ENCODE measurements around the gene H2BK1.

Gene H2BK1

GRCh38 chr7:151249034-151249731 lies 38.9 kb upstream of the H2BK1 start:
- TF ChIP-seq EZH2phosphoT487 (IDR thresholded peaks at IDR 0.05; ENCODE audit: borderline replicate concordance, low read length) (peak; percentile 25; the same call in 1 of the 2 replicates), CTCF (IDR thresholded peaks at IDR 0.05; ENCODE audit: low read depth, low read length, poor library complexity, severe bottlenecking) (no peak)
- no peak overlapping the region for H3K4me3 ChIP-seq (ENCODE audit: low read length)
- no peaks in the 10 kb centered on the region for H3K79me2 ChIP-seq (ENCODE audit: control insufficient read depth, low read length)
- no peaks in the 10 kb centered on the region for H3F3A ChIP-seq (ENCODE audit: control insufficient read depth, insufficient read depth)
- peaks cover 32% of the 10 kb centered on the region for H3K4me1 ChIP-seq (ENCODE audit: control insufficient read depth, low read length)
- no peaks in the 10 kb centered on the region for H3K36me3 ChIP-seq (ENCODE audit: control insufficient read depth, low read length)
- H3K9me3 ChIP-seq (ENCODE audit: control insufficient read depth, insufficient read depth, low read length), result no peaks in the 10 kb centered on the region
- H3K4me2 ChIP-seq (ENCODE audit: low read length), result peak overlapping the region; percentile 55
- no peak overlapping the region for H3K27ac ChIP-seq (ENCODE audit: low read depth, low read length)
- no peaks in the 10 kb centered on the region for H3K9me2 ChIP-seq (replicated peaks; ENCODE audit: control insufficient read depth, low read length)
- H3K27me3 ChIP-seq (ENCODE audit: control insufficient read depth, low read length), result peaks cover 93% of the 10 kb centered on the region
- H4K20me1 ChIP-seq (ENCODE audit: control insufficient read depth, insufficient read depth, low read depth, low read length), result peaks cover 10% of the 10 kb centered on the region; the same call in 1 of the 2 replicates

GRCh38 chr7:151248346-151249033 lies 38.2 kb upstream of the H2BK1 start, which contains the start of gene SMARCD3:
Gene SMARCD3 (minus strand): TSS chr7:151248694. CDS start chr7:151248562, 132 bp downstream.
- H3K4me2 ChIP-seq (ENCODE audit: low read length), result peak within 1 kb of the TSS; percentile 55
- peak within 1 kb of the TSS; percentile 40 for H3K4me3 ChIP-seq (ENCODE audit: low read length)
- no peaks in the 10 kb centered on the region for H3K36me3 ChIP-seq (ENCODE audit: control insufficient read depth, low read length)
- H3K4me1 ChIP-seq (ENCODE audit: control insufficient read depth, low read length), result peaks cover 39% of the 10 kb centered on the region
- TF ChIP-seq CTCF (IDR thresholded peaks at IDR 0.05; ENCODE audit: low read depth, low read length, poor library complexity, severe bottlenecking) (no peak), EZH2phosphoT487 (IDR thresholded peaks at IDR 0.05; ENCODE audit: borderline replicate concordance, low read length) (peak; percentile 93)
- peaks cover 92% of the 10 kb centered on the region for H3K27me3 ChIP-seq (ENCODE audit: control insufficient read depth, low read length)
- no peaks in the 10 kb centered on the region for H3K9me3 ChIP-seq (ENCODE audit: control insufficient read depth, insufficient read depth, low read length)
- H3K9me2 ChIP-seq (replicated peaks; ENCODE audit: control insufficient read depth, low read length), result no peaks in the 10 kb centered on the region
- no peaks in the 10 kb centered on the region for H3F3A ChIP-seq (ENCODE audit: control insufficient read depth, insufficient read depth)
- H3K79me2 ChIP-seq (ENCODE audit: control insufficient read depth, low read length), result no peaks in the 10 kb centered on the region
- no peak within 1 kb of the TSS for H3K27ac ChIP-seq (ENCODE audit: low read depth, low read length)
- peaks cover 10% of the 10 kb centered on the region; the same call in 1 of the 2 replicates for H4K20me1 ChIP-seq (ENCODE audit: control insufficient read depth, insufficient read depth, low read depth, low read length)

GRCh38 chr7:151247611-151248345 lies 37.5 kb upstream of the H2BK1 start:
- Histone ChIP-seq H3K79me2 (ENCODE audit: control insufficient read depth, low read length) (no peaks in the 10 kb centered on the region), H3K27ac (ENCODE audit: low read depth, low read length) (no peak overlapping the region), H3K9me3 (ENCODE audit: control insufficient read depth, insufficient read depth, low read length) (no peaks in the 10 kb centered on the region), H3K4me1 (ENCODE audit: control insufficient read depth, low read length) (peaks cover 45% of the 10 kb centered on the region), H3K36me3 (ENCODE audit: control insufficient read depth, low read length) (no peaks in the 10 kb centered on the region), H3F3A (ENCODE audit: control insufficient read depth, insufficient read depth) (no peaks in the 10 kb centered on the region), H4K20me1 (ENCODE audit: control insufficient read depth, insufficient read depth, low read depth, low read length) (peaks cover 10% of the 10 kb centered on the region; the same call in 1 of the 2 replicates), H3K4me3 (ENCODE audit: low read length) (peak overlapping the region; percentile 40), H3K9me2 (replicated peaks; ENCODE audit: control insufficient read depth, low read length) (no peaks in the 10 kb centered on the region), H3K27me3 (ENCODE audit: control insufficient read depth, low read length) (peaks cover 85% of the 10 kb centered on the region), H3K4me2 (ENCODE audit: low read length) (peak overlapping the region; percentile 55)
- TF ChIP-seq CTCF (IDR thresholded peaks at IDR 0.05; ENCODE audit: low read depth, low read length, poor library complexity, severe bottlenecking) (no peak), EZH2phosphoT487 (IDR thresholded peaks at IDR 0.05; ENCODE audit: borderline replicate concordance, low read length) (no peak)

All from DOHH2 (cell line).